GM19463 (cell line): ENCODE data around the gene BMPR1A.

Experiments used
- ATAC-seq: cut with Tn5 transposase; IDR thresholded peaks from one replicate; pipeline ENCODE4 v1.9.1; 2021; ENCODE audit warnings: mild to moderate bottlenecking, moderate library complexity; ENCODE audit not compliant: unreplicated experiment

BMPR1A gene

GRCh38 chr10:86981716-86982115 lies 225.3 kb downstream of the BMPR1A start:
- ATAC-seq = no peak
